Kidney glomerular epithelial cell (primary cell): ENCODE measurements around the gene ANTXR1.

Experiments
- DNase-seq: peaks from one replicate; lab custom pipeline; 2025; lab: John Stamatoyannopoulos, UW

Gene ANTXR1

DNA sequence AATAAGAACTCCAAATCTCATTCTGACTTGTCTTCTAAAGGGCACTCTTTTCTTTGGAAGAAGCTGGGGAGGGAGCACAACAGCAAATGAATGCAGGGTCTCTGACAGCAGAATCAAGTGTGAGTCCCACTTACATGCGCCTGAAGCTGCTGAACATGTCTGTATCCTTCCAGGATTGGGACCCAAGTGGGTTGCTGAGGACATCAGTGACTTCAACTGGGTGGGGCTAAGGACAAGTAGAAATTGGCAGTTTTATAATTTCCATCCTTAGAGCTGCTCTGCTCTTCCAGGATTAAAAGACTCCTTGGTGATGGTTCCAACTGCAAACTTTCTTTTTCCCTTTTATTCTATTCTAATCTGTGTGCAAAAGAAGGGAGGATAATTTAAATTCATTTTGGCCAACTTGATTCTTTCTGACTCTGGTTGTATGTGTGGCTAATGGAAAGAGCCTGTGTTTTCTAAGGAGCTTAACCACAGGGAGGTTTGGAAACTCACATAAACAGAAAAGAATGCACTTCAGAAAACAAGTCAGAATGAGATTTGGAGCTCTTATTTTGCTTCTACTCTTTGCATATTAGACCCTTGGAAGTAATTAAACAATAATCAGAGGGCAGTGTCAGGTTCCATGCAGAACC lies 20.6 kb downstream of the ANTXR1 start:
- no peak for DNase-seq

DNA sequence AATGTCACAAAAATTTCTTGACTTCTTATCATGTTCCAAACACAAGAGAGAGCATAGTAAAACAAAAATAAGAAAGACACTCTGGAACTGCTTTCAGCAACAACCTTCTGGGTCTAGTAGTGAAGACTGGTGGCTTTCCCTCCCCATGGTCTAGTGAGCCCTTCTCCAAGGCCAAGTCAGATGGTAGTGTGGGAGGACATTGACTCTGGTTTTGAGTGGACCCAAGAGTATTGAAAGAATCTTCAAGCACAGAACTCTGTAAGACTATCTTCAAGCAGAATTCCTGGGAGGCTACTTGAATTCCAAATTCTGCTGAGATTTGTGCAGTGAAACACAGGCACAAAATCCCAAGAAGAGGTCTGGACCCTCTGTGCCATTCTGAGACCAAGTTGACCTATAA lies 21.1 kb downstream of the ANTXR1 start:
- no peak for DNase-seq

DNA sequence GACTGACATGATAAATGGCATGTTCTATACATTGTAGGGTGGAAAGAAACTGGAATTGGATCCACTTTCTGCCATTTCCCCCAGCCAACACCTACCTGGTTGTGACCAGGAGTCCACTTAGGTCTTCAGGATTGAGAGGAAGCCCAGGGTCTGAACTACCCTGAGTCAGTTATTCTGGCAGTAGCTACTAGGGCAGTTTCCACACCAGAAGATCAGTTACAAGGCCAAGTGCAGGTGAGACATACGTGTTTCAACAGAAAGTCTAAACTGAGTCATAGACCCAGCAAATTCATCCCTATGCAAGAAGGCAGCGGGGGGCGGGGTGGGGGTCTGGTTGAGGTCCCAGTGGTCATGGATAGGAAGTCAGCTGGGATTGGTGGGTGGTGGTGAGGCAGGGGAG lies 21.9 kb downstream of the ANTXR1 start:
- DNase-seq, result no peak

DNA sequence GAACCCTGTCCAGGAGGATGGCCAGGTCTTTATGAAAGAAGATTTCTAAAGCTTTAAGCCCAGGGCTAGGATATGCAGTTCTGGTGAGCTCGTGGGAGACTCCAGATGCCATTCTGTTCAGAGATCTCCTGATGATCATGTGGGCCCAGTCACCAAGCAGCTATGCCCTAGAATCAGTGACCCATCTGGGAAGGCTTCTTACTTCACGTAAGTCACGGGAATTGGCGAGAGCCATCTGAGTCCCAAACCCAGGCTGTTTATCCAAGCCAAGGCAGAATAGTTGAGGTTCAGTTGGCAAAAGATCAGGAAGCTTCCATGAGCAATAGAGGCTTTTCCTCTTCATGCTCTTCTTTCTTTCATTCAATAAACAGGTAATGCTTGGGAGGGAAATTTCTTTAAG lies 23.9 kb downstream of the ANTXR1 start:
- no peak for DNase-seq

DNA sequence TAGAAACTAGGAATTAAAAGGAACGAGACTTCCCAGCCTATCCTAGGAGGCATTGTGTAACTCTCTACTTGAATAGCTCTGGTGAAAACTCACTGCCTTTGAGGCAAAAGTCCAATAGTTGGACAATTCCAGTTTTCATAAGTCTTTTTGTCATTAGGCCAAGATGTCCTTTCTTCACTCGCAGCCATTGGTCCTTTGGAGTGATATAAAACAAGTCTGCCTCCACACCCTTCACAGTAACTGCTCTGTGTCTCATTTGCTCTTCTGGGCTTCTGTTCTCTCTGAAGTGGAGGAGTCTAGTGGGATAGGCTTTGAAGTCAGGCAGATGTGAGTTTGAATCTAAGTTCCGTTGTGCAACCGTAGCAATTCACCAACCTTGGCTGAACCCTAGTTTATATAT lies 28.2 kb downstream of the ANTXR1 start:
- no peak for DNase-seq

DNA sequence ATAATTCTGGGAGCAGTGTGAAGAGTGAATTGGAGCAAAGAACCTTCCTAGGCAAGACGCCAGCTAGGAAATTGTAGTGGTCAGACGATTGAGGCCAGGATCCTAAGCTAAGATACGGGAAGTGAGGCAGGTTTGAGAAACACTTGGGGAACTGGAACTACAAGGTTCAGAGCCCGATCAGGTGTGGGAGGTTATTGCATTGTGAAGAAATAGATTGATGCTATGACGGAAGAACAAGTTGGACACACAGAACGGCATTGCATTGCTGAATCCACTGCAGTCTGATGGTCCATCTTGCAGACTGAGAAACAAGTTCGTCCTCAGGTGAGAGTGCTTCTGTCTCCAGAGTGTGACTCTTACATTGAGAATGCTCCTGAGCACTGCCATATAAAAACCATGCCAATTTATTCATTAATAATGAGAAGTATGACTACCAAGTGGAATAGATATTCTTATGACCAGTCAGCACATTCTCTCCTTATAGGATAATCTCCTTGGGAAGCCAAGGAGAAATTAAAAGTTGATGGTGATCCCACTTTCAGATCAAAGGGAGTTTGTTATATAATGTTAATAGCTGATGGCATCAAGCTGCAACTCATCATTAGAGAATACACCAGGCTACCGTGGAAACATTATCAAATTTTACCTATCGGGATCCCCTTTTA lies 30.9 kb downstream of the ANTXR1 start:
- no peak for DNase-seq

DNA sequence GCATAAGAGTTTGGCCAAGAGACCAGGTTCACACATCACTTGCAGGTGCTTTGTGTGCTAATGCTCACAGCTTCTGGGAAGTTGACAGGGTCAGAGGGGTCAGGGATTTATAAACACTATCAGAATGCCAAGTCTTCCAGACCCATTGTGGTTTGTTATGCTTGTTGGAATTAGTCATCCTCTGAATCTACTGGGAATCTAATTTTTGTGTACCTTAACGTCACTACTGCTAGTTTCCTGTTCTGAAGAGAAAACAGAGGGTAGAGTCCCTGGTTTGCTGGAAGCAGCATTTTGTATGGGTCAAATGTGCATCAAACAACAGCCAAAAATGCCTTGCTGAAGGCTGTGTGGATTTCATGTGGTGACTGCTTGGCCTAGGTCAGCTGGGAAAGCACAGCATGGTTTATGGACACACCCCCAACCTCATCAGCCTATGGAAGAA lies 33.3 kb downstream of the ANTXR1 start:
- DNase-seq, result peak; percentile 76

DNA sequence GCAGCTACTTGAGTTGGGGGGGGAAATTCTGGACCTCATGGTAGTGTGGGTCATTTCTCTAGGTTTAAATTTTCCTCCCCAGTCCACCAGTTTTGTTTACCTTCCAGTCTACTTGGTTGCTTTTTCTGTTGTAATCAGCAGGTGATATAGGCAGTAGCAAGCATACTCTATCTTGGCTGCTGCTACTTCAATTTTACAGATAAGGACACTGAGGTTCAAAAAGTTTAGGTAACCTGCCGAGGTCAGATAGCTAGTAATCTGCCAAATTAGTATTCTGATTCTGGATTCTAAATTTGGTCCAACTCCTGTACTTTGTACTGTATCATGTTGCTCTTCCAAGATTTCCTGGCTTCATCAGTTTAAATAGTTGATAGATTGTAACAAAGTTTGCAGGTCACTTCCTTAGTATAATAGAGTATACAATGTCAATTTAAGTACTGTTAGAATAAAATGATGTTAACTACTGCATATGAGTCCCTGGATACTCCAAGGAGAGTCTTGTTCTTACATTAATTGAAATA lies 34.7 kb downstream of the ANTXR1 start:
- DNase-seq, result no peak

DNA sequence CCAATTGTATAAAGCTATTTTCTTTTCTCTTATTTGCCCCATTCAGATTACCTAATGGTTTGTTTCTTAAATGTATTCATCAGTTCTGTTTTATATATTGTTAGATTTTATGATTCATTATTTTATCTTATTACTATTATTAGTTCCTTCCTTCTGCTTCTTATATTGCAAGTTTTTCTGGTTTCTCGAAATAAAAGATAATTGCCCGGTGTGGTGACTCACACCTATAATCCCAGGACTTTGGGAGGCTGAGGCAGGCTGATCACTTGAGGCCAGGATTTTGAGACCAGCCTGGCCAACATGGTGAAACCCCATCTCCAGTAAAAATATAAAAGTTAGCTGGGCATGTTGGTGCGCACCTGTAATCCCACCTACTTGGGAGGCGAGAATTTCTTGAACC lies 37.8 kb downstream of the ANTXR1 start:
- DNase-seq, result no peak

DNA sequence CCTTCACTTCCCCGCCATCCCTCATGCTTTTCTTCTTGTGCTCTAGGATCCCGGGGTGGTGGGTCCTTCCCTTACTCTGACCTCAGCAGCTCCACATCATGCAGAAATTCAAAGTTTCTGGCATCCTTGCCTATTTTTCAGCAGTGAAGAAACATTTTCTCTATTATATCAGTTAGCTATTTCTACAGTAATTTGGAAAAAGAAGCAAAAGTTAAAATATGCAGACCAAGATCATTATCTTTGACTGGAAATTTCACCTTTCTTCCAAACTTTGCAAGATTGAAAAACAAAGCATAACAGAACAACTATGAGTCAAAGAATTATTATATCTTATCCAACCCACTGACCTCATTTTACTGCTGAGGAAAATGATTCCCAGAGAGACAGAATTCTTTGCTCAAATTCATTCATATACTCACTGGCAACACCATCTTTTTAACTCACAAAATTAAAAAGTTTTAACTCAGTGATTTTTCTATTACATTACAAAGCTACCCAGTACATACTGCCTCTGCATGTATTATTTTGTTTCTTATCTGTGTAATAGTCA lies 40.5 kb downstream of the ANTXR1 start:
- no peak for DNase-seq

DNA sequence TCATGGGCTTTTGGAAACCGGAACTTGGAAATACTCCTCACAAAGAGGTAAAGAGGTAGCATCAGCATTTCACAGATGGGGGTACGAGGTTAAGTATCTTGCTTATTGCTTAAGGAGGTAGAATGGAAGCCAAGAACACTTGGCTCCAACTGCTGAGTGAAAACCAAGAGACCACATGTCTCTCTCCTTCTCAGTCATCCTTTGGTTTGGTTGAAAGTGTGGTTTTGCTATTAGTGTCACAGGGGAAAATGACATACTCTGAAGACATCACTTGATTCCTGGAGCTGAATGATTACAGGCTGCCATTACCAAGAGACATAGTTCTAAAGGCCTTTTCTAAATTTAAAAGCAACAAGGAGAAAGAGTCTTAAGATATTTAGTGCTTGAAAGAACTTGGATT lies 41.5 kb downstream of the ANTXR1 start:
- DNase-seq, result no peak

DNA sequence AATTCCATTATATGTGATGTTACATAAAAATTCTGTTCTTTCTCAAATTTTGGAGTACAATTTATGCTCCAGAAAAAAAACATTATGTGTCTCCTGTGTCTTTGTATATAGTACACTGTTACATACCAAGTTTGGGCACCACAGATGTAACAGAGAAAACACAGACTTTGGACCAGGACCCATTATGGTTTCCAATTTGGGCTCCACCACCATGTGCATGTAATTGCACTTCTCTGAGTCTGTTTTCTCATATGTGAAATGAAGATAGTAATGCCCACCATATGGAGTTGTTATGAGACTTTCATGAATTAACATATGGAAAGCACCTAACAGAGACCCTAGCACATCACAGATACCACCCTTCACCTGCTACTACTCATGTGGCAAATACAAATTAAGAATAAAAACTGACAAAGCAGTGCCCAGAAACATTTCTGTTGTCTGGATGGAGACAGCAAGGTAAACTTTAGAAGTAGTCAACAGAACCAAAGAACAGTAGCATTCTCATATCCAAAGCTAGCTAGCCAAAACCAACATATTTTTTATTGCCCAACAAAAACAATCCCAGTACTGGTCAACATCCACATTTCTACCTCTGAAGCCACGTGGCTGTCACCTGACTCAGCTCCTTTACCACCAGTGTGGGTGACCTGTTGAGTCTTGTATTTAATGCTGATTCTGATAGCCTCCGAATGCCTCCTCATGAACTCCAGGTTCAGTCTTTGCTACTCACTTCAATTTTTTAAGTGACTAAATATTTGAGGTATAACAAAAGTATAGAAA lies 42.9 kb downstream of the ANTXR1 start:
- no peak for DNase-seq

DNA sequence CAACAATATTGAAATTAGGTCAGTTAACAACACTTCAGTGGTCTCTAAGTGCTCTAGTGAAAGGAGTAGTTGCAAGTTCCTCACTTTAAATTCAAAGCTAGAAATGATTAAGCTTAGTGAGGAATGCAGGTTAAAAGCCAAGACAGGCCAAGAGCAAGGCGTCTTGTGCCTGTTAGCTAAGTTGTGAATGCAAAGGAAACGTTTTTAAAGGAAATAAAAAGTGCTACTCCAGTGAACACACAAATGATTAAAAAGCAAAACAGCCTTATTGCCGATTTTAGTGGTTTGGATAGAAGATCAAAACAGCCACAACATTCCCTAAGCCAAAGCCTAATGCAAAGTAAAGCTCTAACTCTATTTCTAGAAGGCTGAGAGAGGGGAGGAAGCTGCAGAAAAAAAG lies 44.7 kb downstream of the ANTXR1 start:
- no peak for DNase-seq

DNA sequence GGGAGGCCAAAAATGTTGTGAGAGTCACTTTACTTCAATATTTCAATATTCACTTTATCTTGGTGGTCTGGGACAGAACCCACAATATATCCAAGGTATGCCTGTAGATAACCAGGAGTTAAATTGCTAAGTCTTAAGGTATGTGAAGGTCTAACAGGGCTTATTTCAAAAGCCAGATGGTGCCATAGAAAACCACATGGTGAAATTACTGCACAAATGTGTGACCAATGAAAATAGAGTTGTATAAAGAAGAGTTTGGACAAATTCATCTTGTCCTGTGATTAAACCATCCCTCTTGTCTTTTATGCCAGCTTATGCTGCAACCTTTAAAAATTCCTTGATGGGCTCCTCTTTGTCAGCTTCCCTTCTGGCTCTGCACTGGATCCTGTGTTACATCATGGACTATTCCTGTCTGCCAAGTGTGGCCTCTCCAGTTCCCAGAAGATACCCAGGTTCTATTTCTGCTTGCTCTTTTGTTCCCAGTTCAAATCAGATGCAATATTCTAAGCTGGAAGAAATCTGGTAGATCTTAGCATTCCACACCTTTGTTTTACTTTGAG lies 46.8 kb downstream of the ANTXR1 start:
- no peak for DNase-seq

DNA sequence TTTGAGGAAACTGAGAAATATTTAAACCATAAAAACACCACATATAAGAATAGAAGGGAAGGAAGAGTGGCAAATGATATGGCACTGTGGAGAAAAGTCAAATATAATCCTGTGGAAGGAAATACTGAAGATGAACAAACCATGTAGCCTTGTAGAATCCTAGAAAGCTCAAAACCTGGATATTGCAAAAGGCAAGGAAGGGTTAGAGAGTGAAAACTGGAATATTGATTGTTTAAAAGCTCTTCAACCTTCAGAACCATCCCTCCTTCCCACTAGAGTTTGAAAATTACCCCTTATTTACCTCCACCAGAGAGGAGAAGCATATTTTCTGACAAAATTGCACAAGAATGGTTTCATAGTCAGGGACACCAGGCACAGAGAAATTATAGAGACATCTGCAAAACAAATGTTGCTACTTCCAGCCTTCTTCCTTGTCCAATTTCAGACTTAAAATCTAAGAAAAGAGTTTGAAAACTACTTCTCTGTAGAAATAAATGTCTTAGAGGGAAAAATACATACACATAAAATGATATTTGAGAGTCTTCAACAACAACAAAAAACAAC lies 48.0 kb downstream of the ANTXR1 start:
- no peak for DNase-seq

DNA sequence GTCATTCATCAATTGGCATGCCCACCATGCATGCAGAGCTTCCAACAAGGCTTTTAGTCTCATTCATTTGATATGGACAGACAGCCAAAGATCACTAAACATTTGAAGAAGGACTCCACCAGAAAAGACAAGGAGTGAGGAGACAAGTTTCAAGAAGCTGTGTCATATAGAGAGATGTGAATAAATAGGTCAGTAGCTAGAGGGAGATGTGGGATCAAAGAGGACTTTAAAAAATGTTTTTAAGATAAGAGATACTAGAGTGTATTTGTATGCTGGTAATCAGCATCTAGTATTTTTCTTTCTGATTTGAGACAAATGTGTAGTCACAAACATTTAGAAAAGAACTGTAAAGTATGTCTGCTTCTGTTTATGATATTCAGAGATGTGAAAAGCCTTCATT lies 48.5 kb downstream of the ANTXR1 start:
- no peak for DNase-seq

DNA sequence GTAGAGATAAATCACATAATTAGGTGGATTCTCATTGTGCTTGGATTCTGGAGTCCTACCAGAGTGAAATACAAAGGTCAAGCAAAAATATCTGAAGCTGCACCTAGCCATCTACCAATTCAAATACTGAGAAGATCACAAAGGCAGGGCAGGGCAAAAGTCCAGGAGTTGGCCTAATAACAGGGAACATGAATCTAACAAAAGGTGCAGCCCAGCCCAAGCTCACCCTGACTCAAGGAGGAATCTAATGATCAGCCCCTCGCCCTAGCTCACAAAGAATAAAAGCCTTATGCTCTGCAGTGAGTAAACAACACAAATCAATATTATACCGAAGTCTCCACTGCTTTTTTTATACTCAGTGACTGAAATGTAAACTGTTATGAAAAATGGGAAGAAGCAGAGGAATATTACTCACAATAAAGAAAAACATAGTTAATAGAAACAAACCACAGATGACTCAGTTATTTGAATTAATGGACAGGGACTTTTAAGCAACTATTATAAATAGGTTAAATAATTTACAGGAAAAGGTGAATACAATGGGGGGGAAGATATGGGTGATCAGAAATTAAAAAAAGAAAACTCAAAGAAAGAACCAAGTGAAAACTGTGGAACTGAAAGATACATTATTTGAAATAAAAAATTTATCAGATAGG lies 49.5 kb downstream of the ANTXR1 start:
- DNase-seq, result no peak

DNA sequence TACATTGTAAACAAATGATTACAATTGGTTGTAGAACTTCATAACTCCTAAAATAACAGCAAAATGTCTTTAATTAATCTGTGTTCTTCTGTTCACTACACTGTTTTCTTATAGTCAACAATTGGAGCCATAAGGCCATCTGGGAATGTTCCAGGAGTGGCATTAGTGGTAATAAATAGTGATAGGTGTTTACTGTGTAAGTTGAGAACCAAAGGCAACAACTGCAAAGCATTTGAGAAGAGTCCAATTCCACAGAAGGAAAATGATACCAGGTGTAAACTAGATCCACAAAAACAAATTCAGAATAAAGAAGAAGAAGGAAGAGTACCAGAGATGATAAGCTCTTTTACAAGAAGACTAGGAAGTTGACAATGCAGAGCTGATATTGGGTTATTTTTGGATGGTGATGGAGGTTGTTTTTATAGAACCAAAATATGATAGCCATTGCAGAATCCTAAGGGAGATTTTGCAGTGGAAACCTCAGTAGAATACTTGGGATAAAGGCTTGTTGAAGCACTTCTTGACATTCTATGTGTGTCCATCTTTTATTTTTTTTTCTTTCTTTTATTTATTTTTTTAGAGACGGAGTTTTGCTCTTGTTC lies 52.9 kb downstream of the ANTXR1 start:
- no peak for DNase-seq

DNA sequence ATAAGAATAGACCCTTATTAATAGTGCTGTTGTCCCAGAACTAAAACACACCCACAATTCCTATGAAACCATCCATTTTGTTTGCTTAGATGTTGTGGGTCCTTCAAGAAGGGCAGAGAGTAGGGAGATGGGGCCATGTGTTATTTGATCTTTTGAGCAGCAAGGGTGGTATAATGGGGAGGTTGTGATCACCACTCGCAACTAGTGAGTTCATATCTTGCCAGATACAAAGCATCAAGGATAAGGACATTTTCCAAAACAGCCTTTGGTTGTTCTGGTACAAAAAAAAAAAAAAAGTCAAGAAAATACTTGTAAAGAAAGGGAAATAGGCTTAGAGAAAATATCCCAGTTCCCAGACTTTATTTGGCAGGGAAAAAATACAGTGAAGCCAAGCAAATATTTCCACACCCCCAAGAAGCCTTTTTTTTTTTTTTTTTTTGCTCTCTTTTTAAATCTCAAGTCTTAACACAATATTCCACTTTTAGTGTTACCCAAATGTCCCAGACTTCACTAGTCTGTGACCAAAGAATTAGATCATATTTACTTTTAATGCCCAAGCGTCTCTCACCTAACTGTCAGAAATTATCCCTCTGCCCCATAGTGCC lies 54.1 kb downstream of the ANTXR1 start:
- no peak for DNase-seq

DNA sequence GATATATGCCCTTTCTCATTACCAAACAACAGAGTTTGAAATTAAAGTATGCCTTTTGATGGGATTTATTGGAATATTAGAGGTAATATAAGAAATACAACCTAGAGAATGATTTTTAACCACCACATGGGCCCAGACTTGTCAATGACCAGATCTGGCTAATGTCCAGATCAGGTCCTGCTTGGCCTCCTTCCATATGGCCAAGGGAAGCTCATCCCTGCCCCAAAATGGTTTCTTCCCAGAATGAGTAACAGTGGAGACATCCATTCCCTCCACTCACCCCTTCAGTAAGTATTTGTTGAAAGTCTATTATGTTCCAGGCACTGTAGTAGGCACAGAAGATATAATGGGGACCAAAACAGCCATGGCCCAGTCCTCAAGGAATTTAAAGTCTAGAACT lies 54.9 kb downstream of the ANTXR1 start:
- DNase-seq, result no peak

DNA sequence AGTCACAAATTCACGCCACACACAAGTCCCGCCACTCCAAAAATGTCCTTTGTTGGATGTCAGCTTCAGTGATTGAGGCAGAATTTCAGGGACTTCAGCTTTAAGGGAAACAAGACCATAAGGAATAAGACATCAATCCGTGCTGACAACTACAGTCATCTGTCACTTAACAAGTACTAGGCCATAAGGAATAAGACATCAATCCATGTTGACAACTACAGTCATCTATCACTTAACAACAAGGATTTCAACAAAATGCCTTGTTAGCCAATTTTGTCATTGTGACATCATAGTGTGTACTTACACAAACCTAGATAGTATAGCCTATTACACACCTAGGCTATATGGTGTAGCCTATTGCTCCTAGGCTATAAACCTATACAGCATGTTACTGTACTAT lies 58.0 kb downstream of the ANTXR1 start:
- no peak for DNase-seq
